Fibroblast of skin of abdomen (primary cell): Measurements from ENCODE around the gene SLC25A6.
"Not testable (repeated sequence)": the region's sequence is repeated elsewhere in the genome, so short reads cannot be mapped to it uniquely, and the experiment has no call there.

Source experiments
- DNase-seq: peaks from one replicate; pipeline ENCODE4 v3.0.0-alpha.2; 2013

The SLC25A6 gene

DNA sequence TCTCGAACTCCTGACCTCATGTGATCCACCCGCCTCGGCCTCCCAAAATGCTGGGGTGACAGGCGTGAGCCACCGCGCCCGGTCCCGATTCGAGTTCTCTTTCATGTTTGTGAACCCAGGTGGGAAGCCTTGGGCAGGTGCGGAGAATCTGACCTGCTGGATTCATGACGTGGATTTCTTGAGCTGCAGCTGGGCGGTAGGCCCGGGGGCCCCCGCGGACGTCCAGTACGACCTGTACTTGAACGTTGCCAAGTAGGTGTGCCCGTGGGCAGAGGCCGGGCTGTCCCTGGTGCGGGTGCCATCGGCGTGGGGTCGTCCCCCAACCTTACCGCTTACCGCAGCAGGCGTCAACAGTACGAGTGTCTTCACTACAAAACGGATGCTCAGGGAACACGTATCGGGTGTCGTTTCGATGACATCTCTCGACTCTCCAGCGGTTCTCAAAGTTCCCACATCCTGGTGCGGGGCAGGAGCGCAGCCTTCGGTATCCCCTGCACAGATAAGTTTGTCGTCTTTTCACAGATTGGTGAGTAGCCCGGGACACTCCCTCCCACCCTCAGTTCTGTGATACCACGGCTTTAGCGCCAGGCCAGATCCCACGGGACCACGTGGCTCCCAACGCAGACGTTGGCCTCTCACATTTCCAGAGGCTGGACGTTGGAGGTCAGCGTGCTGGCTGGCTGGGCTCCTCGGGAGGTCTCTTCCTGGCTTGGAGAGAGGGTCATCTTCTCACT lies 39.8 kb downstream of the SLC25A6 start:
- DNase-seq = no peak

DNA sequence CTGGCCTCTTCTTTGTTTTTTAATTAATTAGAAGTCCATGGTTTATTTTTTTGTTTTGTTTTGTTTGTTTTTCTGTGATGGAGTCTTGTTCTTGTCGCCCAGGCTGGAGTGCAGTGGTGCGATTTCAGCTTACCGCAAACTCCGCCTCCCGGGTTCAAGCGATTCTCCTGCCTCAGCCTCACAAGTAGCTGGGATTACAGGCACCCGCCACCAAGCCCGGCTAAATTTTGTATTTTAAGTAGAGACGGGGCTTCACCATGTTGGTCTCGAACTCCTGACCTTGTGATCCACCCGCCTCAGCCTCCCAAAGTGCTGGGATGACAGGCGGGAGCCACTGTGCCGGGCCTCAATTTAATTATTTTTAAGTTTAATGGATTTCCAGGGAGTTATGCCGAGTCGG lies 42.3 kb downstream of the SLC25A6 start:
- DNase-seq = not testable (repeated sequence)

DNA sequence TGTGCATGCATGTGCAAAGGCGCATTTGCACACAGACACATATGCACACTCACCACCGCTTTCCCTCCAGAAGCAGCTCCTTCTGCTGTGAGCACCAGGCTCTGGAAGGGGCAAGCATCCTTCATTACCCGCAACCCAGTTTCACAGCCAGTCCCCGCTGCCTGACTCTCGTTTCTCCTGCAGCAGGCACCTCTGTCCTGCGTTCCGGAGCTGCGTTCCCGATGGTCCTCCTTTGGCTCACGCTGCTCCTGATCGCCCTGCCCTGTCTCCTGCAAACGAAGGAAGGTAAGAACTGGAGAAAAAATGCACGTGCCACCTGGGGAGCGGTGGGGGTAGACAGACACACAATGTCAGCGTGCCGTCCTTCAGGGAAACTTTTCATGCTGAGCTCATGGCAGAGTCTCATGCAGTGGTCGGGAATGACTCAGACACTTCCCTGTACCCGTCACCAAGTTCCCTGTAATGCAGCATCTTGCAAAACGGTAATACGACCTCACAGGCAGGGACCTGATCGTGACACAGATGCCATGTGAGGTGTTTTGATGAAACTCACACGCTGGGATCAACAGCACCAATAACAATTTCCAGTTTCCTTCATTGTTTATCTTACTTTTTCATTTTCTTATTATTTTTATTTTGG lies 50.2 kb downstream of the SLC25A6 start:
- DNase-seq = no peak

DNA sequence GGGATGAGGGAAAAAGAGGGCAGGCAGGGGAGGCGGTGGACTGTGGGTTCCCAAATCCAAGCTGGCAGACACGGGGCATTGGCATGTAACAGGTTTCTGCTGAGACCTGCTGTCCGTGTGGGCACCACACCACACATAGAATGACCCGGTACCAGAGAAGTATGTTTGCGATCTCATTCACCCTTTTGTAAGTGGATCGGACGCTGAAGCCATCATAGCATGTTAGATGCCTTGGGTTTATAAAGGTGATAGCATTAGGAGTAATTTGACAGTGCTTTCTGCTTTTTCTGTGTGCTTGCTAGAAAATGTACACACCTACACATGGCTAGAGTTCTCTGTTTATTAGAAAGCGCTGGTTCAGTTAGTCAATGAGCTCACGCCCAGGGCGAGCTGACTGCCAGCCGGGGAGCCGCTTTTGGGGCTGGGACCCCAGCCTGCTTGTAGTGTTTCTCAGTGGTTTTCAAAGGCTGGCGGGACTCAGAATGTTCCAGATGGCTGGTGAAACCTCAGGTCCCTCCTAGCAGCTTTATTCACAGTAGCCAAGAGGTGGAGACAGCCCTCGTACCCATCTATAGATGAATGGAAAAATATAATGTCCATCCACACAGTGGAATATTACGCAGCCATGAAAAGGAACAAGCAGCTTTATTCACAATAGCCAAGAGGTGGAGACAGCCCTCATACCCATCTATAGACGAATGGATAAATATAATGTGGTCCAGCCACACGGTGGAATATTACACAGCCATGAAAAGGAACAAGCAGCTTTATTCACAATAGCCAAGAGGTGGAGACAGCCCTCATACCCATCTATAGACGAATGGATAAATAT lies 54.7 kb downstream of the SLC25A6 start:
- no peak for DNase-seq

DNA sequence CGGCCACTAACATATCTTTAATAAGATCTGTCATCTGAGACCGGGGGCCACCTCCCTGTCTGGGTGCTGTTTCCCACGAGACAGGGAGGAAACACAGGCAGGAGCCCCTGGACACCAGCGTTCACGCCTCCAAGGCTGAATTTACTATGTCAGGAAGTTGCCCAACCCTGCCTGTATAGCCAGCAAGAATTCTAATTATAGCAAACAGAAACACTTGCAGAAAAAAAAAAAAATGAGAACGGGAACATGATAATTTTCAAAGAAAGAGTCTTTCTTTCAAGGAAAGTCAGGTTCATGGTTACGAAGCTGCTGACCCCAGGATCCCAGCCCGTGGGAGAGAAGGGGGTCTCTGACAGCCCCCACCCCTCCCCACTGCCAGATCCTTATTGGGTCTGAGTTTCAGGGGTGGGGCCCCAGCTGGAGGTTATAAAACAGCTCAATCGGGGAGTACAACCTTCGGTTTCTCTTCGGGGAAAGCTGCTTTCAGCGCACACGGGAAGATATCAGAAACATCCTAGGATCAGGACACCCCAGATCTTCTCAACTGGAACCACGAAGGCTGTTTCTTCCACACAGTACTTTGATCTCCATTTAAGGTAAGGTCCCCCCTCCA lies 55.5 kb downstream of the SLC25A6 start, which contains the start of gene IL3RA:
TSS of gene IL3RA (plus strand) at position 455 of the 613 bp plus-strand sequence. CDS start 4,981 bp downstream, outside the sequence.
- no peak for DNase-seq
